H9 (cell line): ENCODE measurements around the gene C12orf56. TPM values are rescaled to one million over a fixed set of nuclear protein-coding genes. Genes with fewer than 3 reads are reported as not detected.

Experiments used
- DNase-seq: peaks from one replicate; pipeline ENCODE4 v3.0.0-alpha.2; 2017
- H2AFZ ChIP-seq: one replicate; pipeline ENCODE4 v1.6.1; 2013; ENCODE audit warnings: mild to moderate bottlenecking, low read length, control low read depth, moderate library complexity
- H2AK5ac ChIP-seq: 2 replicates; pipeline ENCODE4 v1.6.1; 2013; ENCODE audit warnings: low read length, control low read depth, mixed read lengths; ENCODE audit not compliant: insufficient read length
- H2BK120ac ChIP-seq: one replicate; pipeline ENCODE4 v1.6.1; 2013; ENCODE audit warnings: low read depth, mild to moderate bottlenecking, low read length, control low read depth, inconsistent platforms; ENCODE audit not compliant: poor library complexity, severe bottlenecking
- H2BK12ac ChIP-seq: 2 replicates; pipeline ENCODE4 v1.6.1; 2013; ENCODE audit warnings: low read length, control low read depth, mixed read lengths, low read depth; ENCODE audit not compliant: insufficient read length
- H2BK15ac ChIP-seq: 2 replicates; pipeline ENCODE4 v1.6.1; 2013; ENCODE audit warnings: low read depth, low read length, control low read depth
- H2BK20ac ChIP-seq: one replicate; pipeline ENCODE4 v1.6.1; 2013; ENCODE audit warnings: low read depth, mild to moderate bottlenecking, low read length, control low read depth, inconsistent platforms; ENCODE audit not compliant: poor library complexity, severe bottlenecking
- H2BK5ac ChIP-seq: 2 replicates; pipeline ENCODE4 v1.6.1; 2013; ENCODE audit warnings: low read length, control low read depth, mixed read lengths; ENCODE audit not compliant: insufficient read length
- H3K14ac ChIP-seq: 2 replicates; pipeline ENCODE4 v1.6.1; 2013; ENCODE audit warnings: low read length, control low read depth; ENCODE audit not compliant: insufficient read depth
- H3K18ac ChIP-seq: 2 replicates; pipeline ENCODE4 v1.6.1; 2013; ENCODE audit warnings: low read depth, mild to moderate bottlenecking, mixed read lengths, low read length, control low read depth; ENCODE audit not compliant: insufficient read length
- H3K23ac ChIP-seq: 2 replicates; pipeline ENCODE4 v1.6.1; 2013; ENCODE audit warnings: low read length, control low read depth, mixed read lengths, low read depth; ENCODE audit not compliant: insufficient read length
- H3K23me2 ChIP-seq: 2 replicates; pipeline ENCODE4 v1.6.1; 2013; ENCODE audit warnings: low read depth, mild to moderate bottlenecking, mixed read lengths, low read length, control low read depth; ENCODE audit not compliant: insufficient read length, poor library complexity, severe bottlenecking
- H3K27ac ChIP-seq: 2 replicates; pipeline ENCODE4 v1.5.1; 2013; ENCODE audit warnings: low read length, control low read depth, mixed read lengths, low read depth; ENCODE audit not compliant: insufficient read length
- H3K27me3 ChIP-seq: 2 replicates; pipeline ENCODE4 v1.6.1; 2013; ENCODE audit warnings: low read length, control low read depth, inconsistent platforms; ENCODE audit not compliant: insufficient read depth
- H3K4ac ChIP-seq: 2 replicates; pipeline ENCODE4 v1.6.1; 2013; ENCODE audit warnings: low read depth, mild to moderate bottlenecking, control low read depth, inconsistent platforms, low read length, moderate library complexity
- H3K4me1 ChIP-seq: 2 replicates; pipeline ENCODE4 v1.6.1; 2013; ENCODE audit warnings: low read length, control low read depth, inconsistent platforms; ENCODE audit not compliant: insufficient read depth
- H3K4me2 ChIP-seq: 2 replicates; pipeline ENCODE4 v1.6.1; 2013; ENCODE audit warnings: low read length, control low read depth, mixed read lengths; ENCODE audit not compliant: insufficient read length, insufficient read depth
- H3K56ac ChIP-seq: 2 replicates; pipeline ENCODE4 v1.6.1; 2013; ENCODE audit warnings: low read depth, mild to moderate bottlenecking, mixed read lengths, low read length, control low read depth; ENCODE audit not compliant: insufficient read length
- H3K79me1 ChIP-seq: 2 replicates; pipeline ENCODE4 v1.6.1; 2013; ENCODE audit warnings: low read depth, mild to moderate bottlenecking, moderate library complexity, low read length, control low read depth, inconsistent platforms; ENCODE audit not compliant: insufficient read depth, poor library complexity, severe bottlenecking
- H3K79me2 ChIP-seq: 2 replicates; pipeline ENCODE4 v1.6.1; 2013; ENCODE audit warnings: low read length, control low read depth, inconsistent platforms; ENCODE audit not compliant: insufficient read depth
- H3K9ac ChIP-seq: 2 replicates; pipeline ENCODE4 v1.6.1; 2013; ENCODE audit warnings: low read length, control low read depth, mixed read lengths; ENCODE audit not compliant: insufficient read length; ENCODE audit errors: extremely low read depth
- H3K9me3 ChIP-seq: one replicate; pipeline ENCODE4 v1.6.1; 2013; ENCODE audit warnings: low read depth, low read length, inconsistent platforms; ENCODE audit not compliant: control insufficient read depth
- H3T11ph ChIP-seq: one replicate; pipeline ENCODE4 v1.6.1; 2013; ENCODE audit warnings: mild to moderate bottlenecking, low read length, control low read depth, inconsistent platforms
- H4K20me1 ChIP-seq: one replicate; pipeline ENCODE4 v1.6.1; 2013; ENCODE audit not compliant: control insufficient read depth, insufficient read length, insufficient read depth
- H4K5ac ChIP-seq: 2 replicates; pipeline ENCODE4 v1.6.1; 2013; ENCODE audit warnings: low read depth, mild to moderate bottlenecking, mixed read lengths, low read length, control low read depth; ENCODE audit not compliant: insufficient read length
- H4K8ac ChIP-seq: replicated peaks from 2 replicates; pipeline ENCODE4 v1.6.1; 2013; ENCODE audit warnings: low read length, control low read depth, mixed read lengths, low read depth; ENCODE audit not compliant: insufficient read length
- H4K91ac ChIP-seq: 2 replicates; pipeline ENCODE4 v1.6.1; 2013; ENCODE audit warnings: low read depth, mild to moderate bottlenecking, moderate library complexity, mixed read lengths, low read length, control low read depth; ENCODE audit not compliant: insufficient read length
- H3K27ac Mint-ChIP-seq, 3 experiments: 2 replicates in 2 of 3; 3 replicates in 1 of 3; pipeline ENCODE4 v1.8.0; 2020 to 2021; ENCODE audit warnings: mixed read lengths in 3 of 3, mild to moderate bottlenecking in 1 of 3, moderate library complexity in 1 of 3
- H3K27me3 Mint-ChIP-seq: 2 replicates; pipeline ENCODE4 v1.8.0; 2021; ENCODE audit warnings: low read depth, mild to moderate bottlenecking, moderate library complexity, mixed read lengths
- H3K36me3 Mint-ChIP-seq, 3 experiments: 2 replicates in 2 of 3; 3 replicates in 1 of 3; pipeline ENCODE4 v1.8.0; 2020 to 2021; ENCODE audit warnings: low read depth in 3 of 3, mixed read lengths in 3 of 3; ENCODE audit not compliant: insufficient read depth in 1 of 3
- H3K4me1 Mint-ChIP-seq, 2 experiments: 2 replicates each; pipeline ENCODE4 v1.8.0; 2020; ENCODE audit warnings: mixed read lengths in 2 of 2
- H3K4me3 Mint-ChIP-seq, 2 experiments: 2 replicates in 1 of 2; 3 replicates in 1 of 2; pipeline ENCODE4 v1.8.0; 2020 to 2021; ENCODE audit warnings: mild to moderate bottlenecking in 2 of 2, mixed read lengths in 2 of 2, moderate library complexity in 1 of 2
- H3K9me3 Mint-ChIP-seq, 2 experiments: 2 replicates in 1 of 2; 3 replicates in 1 of 2; pipeline ENCODE4 v1.8.0; 2020; ENCODE audit warnings: mild to moderate bottlenecking in 2 of 2, mixed read lengths in 2 of 2, moderate library complexity in 1 of 2
- CTCF ChIP-seq: fragments of 200-600 bp; sonication (generic); conservative IDR thresholded peaks from 3 replicates; pipeline ENCODE4 v1.8.0; 2021; ENCODE audit warnings: antibody characterized with exemption, mild to moderate bottlenecking
- WGBS: extraction: QIAGEN DNeasy Blood & Tissue Kit; methylation state at CpG from one replicate; pipeline ENCODE4 v1.1.7; 2013; ENCODE audit warnings: missing lambda C conversion rate, low lambda C conversion rate, mixed read lengths; ENCODE audit not compliant: insufficient read length; ENCODE audit errors: extremely low coverage; 5-methylcytosine and 5-hydroxymethylcytosine counted together
- total RNA-seq: library from RNA; stranded (reverse); gene quantifications from 2 replicates; pipeline ENCODE4 v1.2.1, GENCODE V29; 2021

The C12orf56 gene
- total RNA-seq, 1 experiment from 2014 or later = 2.2 TPM

GRCh38 chr12:64269161-64269560, 121.4 kb downstream of the C12orf56 start:
- no peak overlapping the region for H3K27ac Mint-ChIP-seq
- no peaks in the 10 kb centered on the region for H3K27me3 ChIP-seq
- H3K23me2 ChIP-seq = no peaks in the 10 kb centered on the region
- no peak overlapping the region for H4K8ac ChIP-seq
- no peak for DNase-seq
- H4K20me1 ChIP-seq = no peaks in the 10 kb centered on the region
- H2BK12ac ChIP-seq = no peak overlapping the region
- no peak overlapping the region for H2BK20ac ChIP-seq
- H4K91ac ChIP-seq = no peak overlapping the region
- no peaks in the 10 kb centered on the region for H3K9me3 Mint-ChIP-seq
- H3K9me3 ChIP-seq = no peaks in the 10 kb centered on the region
- no peak overlapping the region for H3K56ac ChIP-seq
- no peak overlapping the region for H3K4me3 Mint-ChIP-seq
- no peaks in the 10 kb centered on the region; the same call in 1 of the 2 replicates for H3K4me1 ChIP-seq
- no peak overlapping the region for H3K9ac ChIP-seq
- H3K27ac ChIP-seq = no peak overlapping the region
- no peak overlapping the region for H2AK5ac ChIP-seq
- H3K36me3 Mint-ChIP-seq = no peaks in the 10 kb centered on the region
- no peak overlapping the region for H2AFZ ChIP-seq
- no peak overlapping the region for H3K18ac ChIP-seq
- no peak overlapping the region for H2BK120ac ChIP-seq
- H3K4me2 ChIP-seq = no peak overlapping the region
- TF ChIP-seq CTCF = no peak
- H3K79me2 ChIP-seq = no peaks in the 10 kb centered on the region
- H3K4ac ChIP-seq = no peak overlapping the region
- H4K5ac ChIP-seq = no peak overlapping the region
- H3K23ac ChIP-seq = no peak overlapping the region
- H2BK5ac ChIP-seq = no peak overlapping the region
- peaks cover 6 to 7% of the 10 kb centered on the region in 2 experiments for H3K4me1 Mint-ChIP-seq
- no peaks in the 10 kb centered on the region for H3K27me3 Mint-ChIP-seq
- no CpG with 5 or more reads among the region's 2 CpGs for WGBS
- H3K14ac ChIP-seq = no peak overlapping the region
- no peak overlapping the region for H3T11ph ChIP-seq
- H2BK15ac ChIP-seq = no peak overlapping the region
- H3K79me1 ChIP-seq = no peaks in the 10 kb centered on the region
